GM21526 (cell line): ENCODE data around the gene WHRN.

Experiments
- ATAC-seq: cut with Tn5 transposase; IDR thresholded peaks from one replicate; pipeline ENCODE4 v1.9.1; 2021; ENCODE audit warnings: moderate library complexity; ENCODE audit not compliant: unreplicated experiment, low FRiP score

WHRN gene

DNA sequence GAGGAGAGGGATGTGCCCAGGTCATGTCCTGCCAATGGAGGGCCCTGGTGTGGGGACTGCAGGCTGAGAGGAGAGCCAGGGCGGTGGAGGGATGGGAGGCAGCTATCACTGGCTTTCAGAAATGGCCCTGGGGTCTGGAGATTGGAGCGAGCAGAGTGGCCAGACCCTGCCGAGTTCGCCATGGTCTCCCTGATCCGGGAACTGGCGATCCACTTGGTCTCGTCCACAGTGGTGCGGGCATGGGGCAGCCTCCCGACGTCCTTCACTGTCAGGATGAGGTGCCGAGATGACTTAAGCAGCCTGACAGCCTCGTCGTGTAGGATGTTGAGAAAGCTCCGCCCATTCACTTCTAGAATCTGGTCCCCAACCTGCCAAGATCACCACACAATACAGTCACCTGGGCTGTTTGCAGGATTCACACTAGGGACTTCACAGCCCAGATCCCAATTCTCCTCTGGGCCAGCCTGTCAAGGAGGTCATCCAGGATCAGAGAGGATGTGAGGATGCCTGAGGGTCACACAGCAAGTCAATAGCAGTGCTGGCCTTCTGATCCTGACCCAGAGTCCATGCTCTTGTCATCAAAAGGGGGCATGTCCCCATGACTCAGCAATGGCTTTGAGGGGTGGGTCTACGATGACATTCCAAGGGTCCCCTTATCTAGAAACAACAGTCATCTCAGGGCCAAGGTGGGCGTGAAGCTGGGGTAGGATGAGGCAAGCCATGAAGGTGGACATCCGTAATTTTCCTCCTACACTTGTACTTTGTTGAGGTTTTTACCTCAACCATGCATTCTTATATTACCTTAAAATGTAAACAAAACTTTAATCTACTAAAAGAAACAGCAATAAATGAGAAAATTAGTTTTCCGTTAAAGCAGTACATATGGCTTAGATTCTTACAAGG is 79.0 kb downstream of the WHRN start:
- ATAC-seq: no peak

DNA sequence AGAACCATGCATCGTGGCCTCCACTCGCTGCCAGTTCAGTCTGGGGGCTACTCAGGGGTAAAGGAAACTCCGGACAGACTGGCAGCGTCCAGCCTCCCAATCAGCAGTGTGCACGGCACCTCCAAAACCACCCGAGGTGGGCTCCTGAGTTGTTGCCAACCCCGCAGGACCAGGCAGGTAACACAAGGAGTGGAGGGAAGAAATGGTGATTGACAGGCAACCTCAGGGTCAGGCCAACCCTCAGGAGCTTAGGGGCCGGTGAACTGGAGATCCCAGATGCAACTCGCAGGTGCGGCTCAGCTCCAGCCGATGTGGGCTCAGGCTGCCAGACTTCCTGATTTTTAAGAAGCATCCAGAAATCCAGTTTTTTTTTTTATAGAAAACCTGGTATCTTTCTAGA is 80.1 kb downstream of the WHRN start:
- no peak for ATAC-seq

DNA sequence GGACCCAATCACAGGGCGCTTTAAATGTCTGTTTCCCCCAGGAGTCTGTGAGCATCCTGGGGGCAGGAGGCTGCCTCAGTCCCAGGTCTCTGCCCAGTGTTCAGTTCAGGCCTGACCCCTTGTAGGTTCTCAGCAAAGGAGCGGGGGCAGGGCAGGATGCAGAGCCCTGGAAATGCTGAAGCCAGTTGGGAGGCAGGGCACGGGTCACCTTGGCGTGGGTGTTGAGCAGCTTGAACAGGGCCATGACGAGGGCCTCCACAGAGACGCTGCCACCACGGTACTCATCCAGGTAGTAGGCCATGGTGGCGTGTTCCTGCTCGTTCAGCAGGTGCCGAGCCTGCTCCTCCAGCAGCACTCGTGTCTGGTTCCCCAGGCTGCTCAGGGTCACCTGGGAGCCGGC is 81.1 kb downstream of the WHRN start:
- ATAC-seq: no peak

DNA sequence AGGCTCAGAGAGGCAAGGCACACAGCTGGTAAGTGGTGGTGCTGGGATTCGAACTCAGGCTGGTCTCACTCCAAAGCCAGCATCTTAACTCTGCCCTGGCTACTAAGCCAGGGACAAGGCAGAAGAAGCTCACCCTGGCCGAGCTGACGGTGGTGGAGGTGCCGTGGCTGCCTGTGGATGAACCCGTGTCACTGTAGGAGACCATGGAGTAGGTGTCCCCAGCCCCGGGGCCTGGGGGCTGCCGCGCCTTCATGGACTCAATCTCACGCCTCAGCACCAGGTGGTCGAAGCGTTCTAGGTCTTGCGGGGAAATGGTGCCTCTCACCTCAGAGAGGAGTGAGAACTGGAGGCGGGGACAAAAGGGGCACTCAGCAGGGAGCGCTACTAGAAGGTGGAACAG is 82.1 kb downstream of the WHRN start:
- no peak for ATAC-seq

DNA sequence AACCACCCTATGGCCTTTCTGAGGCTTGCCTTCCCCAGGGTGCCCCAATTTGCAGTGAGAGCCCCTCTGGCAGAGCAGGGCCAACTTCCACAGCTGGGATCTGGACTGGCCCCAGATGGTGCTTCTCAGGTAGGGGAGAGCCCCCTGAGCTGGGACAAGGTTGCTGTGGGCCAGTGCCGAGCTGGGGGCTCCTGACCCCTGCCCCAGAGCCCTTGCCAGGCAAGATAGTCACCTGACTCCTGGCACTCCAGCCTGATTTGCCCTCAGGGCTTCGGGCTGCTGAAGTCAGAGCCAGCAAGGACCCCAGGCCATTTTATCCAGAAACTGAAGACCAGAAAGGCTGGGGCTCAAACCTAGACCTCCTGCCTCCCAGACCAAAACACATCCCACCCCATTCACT is 84.1 kb downstream of the WHRN start:
- no peak for ATAC-seq

DNA sequence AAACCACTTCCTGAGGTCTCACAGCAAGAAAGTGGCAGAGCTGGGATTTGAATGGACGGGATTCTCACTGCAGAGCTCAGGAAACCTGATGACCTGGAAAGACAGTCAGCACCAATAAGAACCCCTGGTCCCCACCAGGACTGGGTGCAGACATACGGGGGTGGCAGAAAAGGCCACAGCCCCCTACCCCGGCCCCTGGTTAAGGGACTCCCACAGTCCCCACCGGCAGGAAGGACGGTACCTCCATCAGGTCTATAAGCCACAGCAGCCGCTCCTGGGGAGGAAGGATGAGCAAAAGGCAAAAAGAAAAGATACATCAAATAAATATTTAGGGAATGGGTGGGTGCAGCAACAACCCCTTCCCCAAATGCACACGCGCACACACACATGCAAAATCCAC is 85.5 kb downstream of the WHRN start:
- no peak for ATAC-seq

DNA sequence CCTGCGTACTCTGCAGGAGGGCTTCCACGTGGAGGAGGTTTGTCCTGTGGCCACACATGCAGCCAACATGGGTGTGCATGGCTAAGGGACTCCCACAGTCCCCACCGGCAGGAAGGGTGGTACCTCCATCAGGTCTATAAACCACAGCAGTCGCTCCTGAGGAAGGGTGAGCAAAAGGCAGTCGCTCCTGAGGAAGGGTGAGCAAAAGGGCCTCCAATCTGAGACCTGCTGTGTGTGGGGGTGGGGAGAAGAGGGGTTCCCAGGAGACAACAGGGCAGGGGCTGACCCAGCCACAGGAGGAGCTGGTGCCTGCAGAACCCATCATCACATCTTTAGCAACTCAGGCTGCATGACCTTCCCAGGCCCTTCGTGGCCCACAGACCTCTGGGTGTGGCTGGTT is 87.2 kb downstream of the WHRN start:
- ATAC-seq: no peak

DNA sequence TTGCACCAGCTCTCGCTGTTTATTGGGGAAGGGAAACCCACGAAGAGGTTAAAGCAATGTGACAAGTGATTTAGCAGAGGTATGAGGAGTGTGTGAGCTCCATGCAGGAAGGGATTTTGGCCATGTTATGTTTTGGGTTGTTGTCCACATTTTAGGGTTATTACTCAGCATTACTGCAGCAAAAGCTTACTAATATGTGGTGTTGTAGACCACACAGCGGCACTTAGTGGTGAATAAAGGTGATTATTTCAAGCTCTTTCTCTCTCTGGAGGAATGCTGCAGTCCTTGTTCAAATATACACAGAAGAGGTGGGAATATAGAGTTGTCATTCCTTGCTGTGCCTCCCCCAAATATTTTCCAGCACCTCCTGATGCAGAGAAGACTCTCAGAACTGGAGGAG is 87.8 kb downstream of the WHRN start:
- ATAC-seq: no peak

DNA sequence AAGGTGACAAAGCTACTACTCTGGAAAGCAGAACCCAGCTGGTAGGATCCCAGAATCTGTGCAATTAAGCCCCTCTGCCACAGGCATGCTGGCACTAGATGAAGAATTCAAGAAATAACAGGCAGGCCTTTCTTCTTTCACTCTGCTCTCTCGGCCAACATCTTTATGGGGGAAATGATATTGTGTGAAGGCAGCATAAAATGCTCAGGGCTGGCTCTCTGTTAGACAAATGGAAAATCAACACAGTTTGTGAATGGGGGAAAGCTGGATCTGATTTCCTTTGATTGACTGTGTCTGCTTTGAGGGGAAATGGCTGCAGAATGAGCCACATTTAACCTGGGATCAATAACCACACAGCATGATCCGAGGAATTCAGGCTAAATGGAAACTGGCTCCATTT is 88.4 kb downstream of the WHRN start:
- no peak for ATAC-seq

DNA sequence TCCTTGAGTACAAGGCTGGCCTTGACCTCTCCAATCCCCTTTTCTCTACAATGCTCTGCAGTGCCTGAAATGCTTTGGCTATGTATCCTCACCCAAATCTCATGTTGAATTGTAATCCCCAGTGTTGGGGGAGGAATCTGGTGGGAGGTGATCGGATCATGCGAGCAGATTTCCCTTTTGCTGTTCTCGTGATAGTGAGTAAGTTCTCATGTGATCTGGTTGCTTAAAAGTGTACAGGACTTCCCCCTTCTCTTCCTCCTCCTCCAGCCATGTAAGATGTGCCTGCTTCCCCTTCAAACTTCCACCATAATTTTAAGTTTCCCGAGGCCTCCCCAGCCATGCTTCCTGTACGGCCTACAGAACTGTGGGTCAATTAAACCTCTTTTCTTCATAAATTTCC is 89.0 kb downstream of the WHRN start:
- no peak for ATAC-seq

DNA sequence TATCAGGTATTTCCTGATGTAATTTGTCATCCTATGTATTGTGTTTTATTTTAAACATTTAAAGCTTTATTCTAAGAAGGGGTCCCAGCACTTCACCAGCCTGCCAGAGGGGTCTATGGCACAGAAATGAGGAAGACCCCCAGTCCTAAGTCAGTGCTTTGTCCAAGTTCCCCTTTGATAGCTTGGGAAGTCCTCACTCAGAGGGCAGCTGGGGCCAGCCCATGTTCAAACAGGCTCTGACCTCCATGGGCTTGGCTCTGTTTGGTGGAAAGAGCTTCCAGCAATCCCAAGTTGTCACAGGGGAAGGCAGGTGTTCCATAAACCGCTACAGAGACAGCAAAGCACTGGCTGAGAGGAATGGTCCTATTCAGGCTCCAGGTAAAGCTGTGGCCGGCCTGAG is 90.9 kb downstream of the WHRN start:
- ATAC-seq: no peak

DNA sequence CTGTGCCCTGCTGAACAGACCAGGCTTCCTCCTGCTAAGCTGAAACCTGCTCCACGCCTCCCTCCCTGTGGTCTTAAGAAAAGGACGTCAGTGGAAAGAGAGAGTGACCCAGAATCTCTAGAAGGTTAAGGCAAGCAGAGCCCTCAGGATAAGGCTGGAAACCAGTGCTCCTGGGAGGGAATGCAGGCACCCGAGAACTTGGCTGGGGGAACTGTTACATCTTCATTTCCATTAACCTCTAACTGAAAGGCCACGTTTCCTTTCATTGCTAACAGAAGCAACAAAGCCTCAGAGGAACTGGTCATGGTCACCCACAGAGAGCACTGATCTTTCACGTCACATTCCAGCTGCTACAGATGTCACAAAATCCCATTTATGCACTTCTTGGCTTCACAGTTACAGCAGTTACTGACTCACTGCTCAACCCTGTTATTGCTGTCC is 91.4 kb downstream of the WHRN start:
- no peak for ATAC-seq

DNA sequence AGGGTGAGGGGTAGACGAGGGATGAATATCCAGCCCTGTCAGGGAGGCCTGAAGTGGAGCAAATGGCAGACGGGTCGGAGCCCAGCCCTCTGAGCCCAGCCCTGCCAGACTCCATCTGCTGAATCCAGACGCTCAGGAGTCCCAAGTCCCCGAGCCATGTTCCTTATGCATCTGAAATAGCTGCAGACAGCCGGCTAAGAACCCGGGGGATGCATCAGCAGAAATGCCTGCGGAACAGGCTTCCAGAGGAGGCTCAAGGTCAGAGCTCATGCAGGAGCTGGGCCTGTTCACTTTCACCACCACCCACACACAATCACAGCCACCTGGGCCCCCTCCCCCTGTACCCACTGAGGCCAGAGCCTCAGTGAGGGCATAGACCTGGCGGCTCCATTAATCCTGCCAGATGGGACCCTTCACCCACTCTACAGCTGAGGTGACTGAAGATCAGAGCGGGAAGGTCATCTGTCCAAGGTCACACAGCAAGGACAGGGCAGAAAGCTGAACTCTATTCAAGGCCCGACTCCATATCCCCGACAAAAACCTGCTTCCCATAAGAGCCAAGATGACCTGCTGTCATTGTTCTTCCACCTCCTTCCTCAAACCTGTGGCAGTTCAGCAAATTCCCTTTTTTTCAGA is 93.1 kb downstream of the WHRN start:
- no peak for ATAC-seq

DNA sequence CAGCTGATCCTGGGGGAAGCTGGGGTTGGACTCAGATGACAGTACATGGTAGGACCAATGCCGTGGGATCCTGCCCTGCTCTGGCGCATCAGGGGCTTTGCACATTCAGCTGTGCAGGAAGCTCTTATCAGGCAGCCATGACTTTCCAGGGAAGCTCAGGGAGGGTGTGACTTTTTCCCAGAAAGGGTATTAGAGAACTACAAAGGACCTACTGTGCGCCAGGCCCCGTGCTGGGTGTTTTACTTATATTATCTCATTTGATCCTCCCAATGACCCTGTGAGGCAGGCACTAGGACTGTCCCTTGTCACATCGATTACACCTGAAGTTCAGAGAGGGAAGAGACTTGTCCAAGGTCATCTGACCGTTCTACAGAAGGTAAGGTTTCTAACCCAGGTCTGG is 93.8 kb downstream of the WHRN start:
- no peak for ATAC-seq

DNA sequence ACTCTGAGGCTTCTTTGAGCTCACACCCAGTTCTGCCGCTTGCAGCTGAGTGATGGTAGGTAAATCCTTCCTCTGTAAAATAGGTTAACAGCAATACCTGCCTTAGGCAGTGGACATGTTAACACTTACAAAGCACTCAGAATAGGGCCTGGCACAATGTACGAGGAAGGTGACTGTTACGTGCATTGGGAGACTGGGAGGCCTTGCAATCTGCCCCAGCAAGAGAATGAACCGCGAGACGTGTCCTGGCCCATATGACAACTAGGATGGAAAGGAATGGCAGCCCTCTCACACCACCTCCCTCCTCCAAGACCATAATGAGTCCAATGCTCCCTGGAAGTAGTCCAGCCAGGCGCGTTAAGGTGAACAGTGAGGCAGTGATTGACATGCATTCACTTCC is 94.4 kb downstream of the WHRN start:
- no peak for ATAC-seq

DNA sequence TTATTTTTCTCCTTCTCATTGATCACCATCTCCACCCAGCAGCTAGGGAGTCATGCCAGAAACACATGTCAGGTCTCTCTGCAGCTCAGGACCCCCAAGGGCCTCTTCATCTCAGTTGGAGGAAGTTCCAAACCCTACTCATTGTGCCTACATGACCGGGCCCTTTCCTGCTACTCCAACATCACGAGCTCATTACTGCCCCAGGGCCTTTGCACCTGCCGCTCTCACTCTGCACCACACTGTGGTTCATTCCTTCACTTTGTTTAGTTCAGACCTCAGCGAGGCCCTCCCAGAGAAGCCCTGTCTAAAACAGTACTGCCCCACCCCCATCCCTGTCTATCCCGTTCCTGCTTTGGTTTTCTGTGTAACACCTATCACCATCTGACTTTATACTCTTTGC is 95.4 kb downstream of the WHRN start:
- no peak for ATAC-seq

DNA sequence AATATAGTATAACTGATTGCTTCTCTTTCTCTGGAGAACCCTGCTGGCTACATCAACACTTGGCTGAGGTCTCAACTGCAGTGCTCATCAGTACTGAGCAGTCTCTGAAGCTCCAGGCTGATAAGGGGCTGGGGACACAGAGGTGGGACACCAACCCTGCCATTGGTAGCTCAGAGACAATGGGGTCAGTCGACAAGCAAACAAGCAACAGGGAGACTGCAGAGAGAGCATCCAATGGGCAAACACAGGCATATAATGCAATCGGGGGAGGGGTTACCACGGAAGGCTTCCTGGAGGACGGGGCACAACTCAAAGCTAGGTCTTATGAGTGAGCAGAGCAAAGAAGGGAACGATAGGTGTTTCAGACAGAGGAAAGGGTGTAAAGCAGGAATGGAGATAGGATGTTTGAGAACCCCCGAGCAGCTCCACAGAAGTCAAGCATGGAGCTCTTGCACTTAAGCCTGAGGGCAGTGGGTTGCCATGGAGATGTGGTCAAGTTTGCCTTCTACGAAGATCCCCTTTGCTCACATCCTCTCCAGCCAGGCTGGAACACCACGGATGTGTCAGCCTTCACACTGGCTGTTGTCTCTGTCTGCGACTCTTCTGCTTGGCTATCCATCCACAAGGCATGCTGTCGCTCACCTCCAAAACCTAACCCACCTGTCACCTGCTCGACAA is 96.0 kb downstream of the WHRN start:
- no peak for ATAC-seq

DNA sequence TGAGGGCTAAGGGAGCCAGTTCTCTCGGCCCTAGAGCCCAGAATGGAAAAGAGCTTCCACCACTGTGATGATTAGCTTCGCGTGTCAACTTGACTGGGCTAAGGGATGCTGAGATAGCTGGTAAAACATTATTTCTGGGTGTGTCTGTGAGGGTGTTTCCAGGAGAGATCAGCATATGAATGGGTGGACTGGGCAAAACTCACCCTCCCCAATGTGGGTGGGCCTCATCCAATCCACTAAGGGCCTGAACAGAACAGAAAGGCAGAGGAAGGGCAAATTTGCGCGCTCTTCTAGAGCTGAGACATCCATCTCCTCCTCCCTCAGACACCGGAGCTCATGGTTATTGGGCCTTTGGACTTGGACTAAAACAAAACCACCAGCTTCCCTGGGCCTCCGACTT is 96.6 kb downstream of the WHRN start:
- ATAC-seq: no peak

DNA sequence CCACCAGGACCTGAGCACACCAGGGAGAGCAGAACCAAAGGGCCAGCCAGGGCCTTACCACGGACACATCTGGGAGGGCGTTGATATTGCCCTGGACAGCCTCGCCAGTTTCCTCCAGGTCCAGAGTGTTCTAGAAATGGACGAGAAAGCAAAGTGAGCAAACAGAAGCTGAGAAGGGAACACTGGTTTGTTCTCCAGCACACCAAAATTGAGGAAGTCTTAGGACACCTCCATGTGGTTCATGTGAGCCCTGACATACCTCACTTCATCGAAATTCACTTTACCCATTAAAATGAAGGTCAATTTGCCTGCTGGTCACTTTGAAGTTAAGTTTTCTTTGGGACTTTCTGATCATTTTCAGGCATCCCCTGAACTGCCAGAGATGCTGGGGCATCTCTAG is 97.4 kb downstream of the WHRN start:
- ATAC-seq: no peak

DNA sequence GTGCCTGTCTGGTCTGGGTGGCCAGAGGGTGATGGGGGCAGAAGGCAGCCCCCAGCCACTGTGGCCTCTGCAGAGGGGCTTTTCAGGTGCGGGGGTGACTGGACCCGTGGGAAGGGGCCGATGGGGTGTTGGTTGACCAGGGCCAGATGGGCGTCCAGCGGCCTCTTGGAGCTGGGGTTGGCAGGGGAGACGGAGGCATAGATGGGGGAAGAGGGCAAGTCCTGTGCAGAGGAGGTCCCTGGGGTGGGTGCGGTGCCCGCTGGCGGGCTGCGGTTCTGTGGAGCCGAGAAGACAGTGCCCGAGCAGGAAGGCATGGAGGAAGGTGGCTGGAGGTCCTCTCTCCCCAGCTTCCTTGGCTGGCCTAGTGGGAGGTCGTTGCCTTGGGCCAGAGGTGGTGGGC is 98.8 kb downstream of the WHRN start:
- ATAC-seq: no peak

DNA sequence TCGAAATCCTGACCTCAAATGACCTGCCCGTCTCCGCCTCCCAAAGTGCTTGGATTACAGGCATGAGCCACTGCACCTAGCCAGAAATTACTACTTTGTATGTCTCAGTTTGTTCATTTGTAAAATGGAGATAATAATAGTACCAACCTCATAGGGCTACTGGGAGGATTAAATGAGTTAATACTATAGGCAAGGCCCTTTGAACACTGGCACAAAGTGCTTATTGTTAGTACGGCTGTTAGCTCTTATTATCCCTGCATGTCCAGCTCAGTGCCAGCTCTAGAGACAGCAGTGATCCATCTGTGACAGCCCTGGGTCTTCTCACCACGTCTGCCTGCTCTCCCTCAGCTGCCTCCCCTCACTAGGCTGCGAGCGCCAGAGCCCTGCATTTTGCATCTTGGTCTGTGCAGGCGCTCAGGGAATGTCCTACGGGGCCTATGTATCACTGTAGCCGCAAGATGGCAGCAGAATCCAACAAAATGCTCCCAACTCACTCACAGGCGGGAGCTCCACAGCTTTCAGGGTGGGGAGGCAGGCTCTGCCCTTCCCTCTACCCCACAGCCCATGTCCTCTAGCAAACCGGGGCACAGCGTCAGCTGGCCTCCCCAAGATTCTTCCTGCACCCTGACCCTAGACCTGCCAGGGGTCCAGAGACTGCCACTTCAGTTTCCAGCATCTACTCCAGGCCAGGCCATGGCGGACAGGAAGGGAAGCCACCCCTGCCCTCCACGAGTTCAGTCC is 99.8 kb downstream of the WHRN start:
- peak; percentile 78 for ATAC-seq
